NCI-H2029 (cell line): ENCODE data around the gene CACNA1G.
A peak's percentile ranks its signal among the peaks of the same experiment; 100 is the strongest.

ENCODE experiments used
- DNase-seq: peaks from one replicate; lab custom pipeline; 2025; lab: John Stamatoyannopoulos, UW

The CACNA1G gene

GRCh38 chr17:50533720-50534148 is 26.8 kb upstream of the CACNA1G start:
- peak; percentile 37 for DNase-seq

GRCh38 chr17:50534222-50534978 is 26.1 kb upstream of the CACNA1G start:
- no peak for DNase-seq

GRCh38 chr17:50534979-50535326 is 25.6 kb upstream of the CACNA1G start:
- no peak for DNase-seq

- no peak for DNase-seq
Measured at GRCh38 chr17:50535407-50535806, 25.1 kb upstream of the CACNA1G start.

GRCh38 chr17:50536683-50537646 is 23.6 kb upstream of the CACNA1G start:
- DNase-seq = no peak

- DNase-seq = no peak
Measured at GRCh38 chr17:50537721-50538548, 22.6 kb upstream of the CACNA1G start.

GRCh38 chr17:50538549-50539410 is 21.7 kb upstream of the CACNA1G start:
- no peak for DNase-seq

- no peak for DNase-seq
Measured at GRCh38 chr17:50539762-50540559, 20.6 kb upstream of the CACNA1G start.

- no peak for DNase-seq
Measured at GRCh38 chr17:50540560-50541401, 19.7 kb upstream of the CACNA1G start.

- no peak for DNase-seq
Measured at GRCh38 chr17:50541402-50541715, 19.2 kb upstream of the CACNA1G start.

GRCh38 chr17:50541716-50542688 is 18.5 kb upstream of the CACNA1G start:
- peak; percentile 55 for DNase-seq

- DNase-seq = no peak
Measured at GRCh38 chr17:50542795-50543774, 17.4 kb upstream of the CACNA1G start.

GRCh38 chr17:50544516-50544915 is 16.0 kb upstream of the CACNA1G start:
- DNase-seq = no peak

- no peak for DNase-seq
Measured at GRCh38 chr17:50545311-50545710, 15.2 kb upstream of the CACNA1G start.

- no peak for DNase-seq
Measured at GRCh38 chr17:50546701-50547034, 13.8 kb upstream of the CACNA1G start.

- peak; percentile 70 for DNase-seq
Measured at GRCh38 chr17:50547035-50547735, 13.3 kb upstream of the CACNA1G start, which contains the start of gene SPATA20. Gene SPATA20, plus strand, starts transcription at chr17:50547174. Its CDS starts 35 bp downstream, at chr17:50547209.

GRCh38 chr17:50547736-50548083 is 12.8 kb upstream of the CACNA1G start:
- no peak for DNase-seq
